HepG2 (cell line): ENCODE measurements around the gene SND1. TPM values are rescaled to one million over a fixed set of nuclear protein-coding genes. Genes with fewer than 3 reads are reported as not detected.

Experiments used
- ATAC-seq: fragments of 200-7000 bp; cut with Tn5 transposase; 3 replicates; pipeline ENCODE4 v1.9.1; 2020; ENCODE audit warnings: mild to moderate bottlenecking, moderate library complexity
- BruUV-seq: library from RNA; stranded (reverse); fragments of 400-500 nt; replicated peaks from 2 replicates; lab custom pipeline; 2021; lab: Mats Ljungman, UMichigan
- CTCF ChIA-PET: fragments of 300-600 bp; formaldehyde crosslinking; extraction: SDS; loops from one replicate; lab custom pipeline; 2021; ENCODE audit warnings: low total read pairs, inconsistent platforms, low intra/inter-chr PET ratio; lab: Yijun Ruan, JAX
- POLR2A ChIA-PET: fragments of 350-600 bp; sonication (Branson Sonifier 250); formaldehyde crosslinking; loops from one replicate; lab custom pipeline; 2020; ENCODE audit warnings: antibody characterized with exemption, inconsistent platforms; lab: Yijun Ruan, JAX
- DNase-seq: peaks from one replicate; pipeline ENCODE4 v3.0.0-alpha.2; 2015; ENCODE audit warnings: low spot score
- FAIRE-seq: peaks from 3 replicates; lab custom pipeline; 2011; peaks lifted over from hg19 to GRCh38; lab: Jason Lieb, UNC
- H2AFZ ChIP-seq: one replicate; pipeline ENCODE4 v1.6.1; 2011; ENCODE audit warnings: low read length, inconsistent platforms
- H3K27ac ChIP-seq: fragments of 300-600 bp; 3 replicates; pipeline ENCODE4 v1.8.0; 2011; ENCODE audit warnings: mixed run types, mild to moderate bottlenecking, mixed read lengths, low read length, inconsistent platforms; ENCODE audit not compliant: insufficient read depth; ENCODE audit errors: extremely low read length
- H3K27me3 ChIP-seq, 2 experiments: fragments of 200-600 bp in 1 of 2; 2 replicates in 1 of 2; 3 replicates in 1 of 2; pipeline versions ENCODE4 v1.6.0 to v1.8.0; 2011; ENCODE audit warnings: low read length in 2 of 2, mild to moderate bottlenecking in 2 of 2, moderate library complexity in 2 of 2, inconsistent platforms in 1 of 2; ENCODE audit not compliant: insufficient read depth in 2 of 2, control insufficient read depth in 1 of 2
- H3K36me3 ChIP-seq, 2 experiments: fragments of 200-600 bp in 1 of 2; replicated peaks in 1 of 2; 2 replicates in 1 of 2; 3 replicates in 1 of 2; pipeline versions ENCODE4 v1.5.1 to v1.8.0; 2011; ENCODE audit warnings: low read length in 2 of 2, inconsistent platforms in 1 of 2; ENCODE audit not compliant: insufficient read depth in 2 of 2, control insufficient read depth in 1 of 2
- H3K4me1 ChIP-seq: 2 replicates; pipeline ENCODE4 v1.5.1; 2012; ENCODE audit warnings: low read length, inconsistent platforms; ENCODE audit not compliant: insufficient read depth
- H3K4me2 ChIP-seq: 2 replicates; pipeline ENCODE4 v1.6.0; 2011; ENCODE audit warnings: low read depth, low read length, inconsistent platforms
- H3K4me3 ChIP-seq, 3 experiments: fragments of 200-600 bp in 1 of 3; sonication (generic), shearing (Covaris generic) in 1 of 3; replicated peaks in 1 of 3; 2 replicates each; pipeline ENCODE4 v1.5.1; 2011 to 2016; ENCODE audit warnings: low read length in 3 of 3, inconsistent platforms in 2 of 3, low read depth in 2 of 3, mild to moderate bottlenecking in 2 of 3, control low read depth in 1 of 3, mixed read lengths in 1 of 3; ENCODE audit not compliant: insufficient read depth in 1 of 3
- H3K79me2 ChIP-seq: one replicate; pipeline ENCODE4 v1.6.1; 2011; ENCODE audit warnings: low read length, inconsistent platforms; ENCODE audit not compliant: insufficient read depth
- H3K9ac ChIP-seq: 2 replicates; pipeline ENCODE4 v1.6.0; 2011; ENCODE audit warnings: mild to moderate bottlenecking, low read depth, low read length, inconsistent platforms; ENCODE audit not compliant: insufficient read depth
- H3K9me3 ChIP-seq: 2 replicates; pipeline ENCODE4 v1.5.1; 2012; ENCODE audit warnings: mild to moderate bottlenecking, low read length
- H4K20me1 ChIP-seq: 2 replicates; pipeline ENCODE4 v1.6.0; 2011; ENCODE audit warnings: inconsistent platforms, mild to moderate bottlenecking, low read length, moderate library complexity; ENCODE audit not compliant: insufficient read depth
- ATF7 ChIP-seq, 2 experiments: fragments of 450-650 bp in 1 of 2; sonication (generic) in 1 of 2; formaldehyde crosslinking in 1 of 2; IDR thresholded peaks; 2 replicates each; pipeline versions ENCODE4 v1.4.0 to v1.6.1; 2016 to 2020; ENCODE audit warnings: antibody characterized with exemption in 1 of 2, mild to moderate bottlenecking in 1 of 2, missing genetic modification reagents in 1 of 2
- CENPT ChIP-seq: sonication (generic); formaldehyde crosslinking; IDR thresholded peaks from 2 replicates; pipeline ENCODE4 v1.8.0; 2022; ENCODE audit warnings: low read depth, mild to moderate bottlenecking, moderate library complexity, missing genetic modification reagents
- CERS6 ChIP-seq: sonication (generic); formaldehyde crosslinking; IDR thresholded peaks from 2 replicates; pipeline ENCODE4 v1.5.0; 2020; ENCODE audit warnings: missing genetic modification reagents
- ELF1 ChIP-seq: sonication (generic); formaldehyde crosslinking; IDR thresholded peaks from 2 replicates; pipeline ENCODE4 v1.4.0; 2020; ENCODE audit warnings: missing genetic modification reagents
- EP300 ChIP-seq, 3 experiments: sonication (generic) in 1 of 3; formaldehyde crosslinking in 1 of 3; IDR thresholded peaks; 2 replicates each; pipeline versions ENCODE4 v1.5.1 to v1.6.1; 2011 to 2020; ENCODE audit warnings: low read depth in 2 of 3, low read length in 2 of 3, borderline replicate concordance in 1 of 3, improper control_type of control experiment in 1 of 3, mild to moderate bottlenecking in 1 of 3, missing genetic modification reagents in 1 of 3, moderate library complexity in 1 of 3
- FLYWCH1 ChIP-seq: sonication (generic); formaldehyde crosslinking; IDR thresholded peaks from 2 replicates; pipeline ENCODE4 v1.8.1; 2023; ENCODE audit warnings: mild to moderate bottlenecking, missing genetic modification reagents
- HMG20B ChIP-seq: conservative IDR thresholded peaks from 2 replicates; pipeline ENCODE4 v1.6.1; 2016; ENCODE audit warnings: missing genetic modification reagents, missing compliant biosample characterization
- KLF13 ChIP-seq: sonication (generic); formaldehyde crosslinking; IDR thresholded peaks from 2 replicates; pipeline ENCODE4 v1.4.0; 2020; ENCODE audit warnings: mild to moderate bottlenecking, missing genetic modification reagents
- NR2C2 ChIP-seq: sonication (generic); formaldehyde crosslinking; IDR thresholded peaks from 2 replicates; pipeline ENCODE4 v1.4.0; 2020; ENCODE audit warnings: missing genetic modification reagents, mild to moderate bottlenecking, moderate library complexity, borderline replicate concordance
- PAF1 ChIP-seq: IDR thresholded peaks from 2 replicates; pipeline ENCODE4 v1.6.1; 2016; ENCODE audit warnings: missing genetic modification reagents, missing compliant biosample characterization
- POGZ ChIP-seq: sonication (generic); formaldehyde crosslinking; IDR thresholded peaks from 2 replicates; pipeline ENCODE4 v1.4.0; 2020; ENCODE audit warnings: mild to moderate bottlenecking, missing genetic modification reagents
- PRMT3 ChIP-seq: sonication (generic); formaldehyde crosslinking; IDR thresholded peaks from 2 replicates; pipeline ENCODE4 v1.8.1; 2022; ENCODE audit warnings: low read depth, mild to moderate bottlenecking, moderate library complexity, missing genetic modification reagents, borderline replicate concordance
- RFX3 ChIP-seq: IDR thresholded peaks from 2 replicates; pipeline ENCODE4 v1.6.1; 2016; ENCODE audit warnings: missing biosample characterization, missing genetic modification reagents
- SRF ChIP-seq: IDR thresholded peaks from 2 replicates; pipeline ENCODE4 v1.6.1; 2011; ENCODE audit warnings: mild to moderate bottlenecking, low read depth, low read length, moderate library complexity
- TEAD2 ChIP-seq: sonication (generic); formaldehyde crosslinking; IDR thresholded peaks from 2 replicates; pipeline ENCODE4 v1.9.0; 2021; ENCODE audit warnings: missing genetic modification reagents
- ZBTB34 ChIP-seq: sonication (generic); formaldehyde crosslinking; IDR thresholded peaks from 2 replicates; pipeline ENCODE4 v1.8.0; 2022; ENCODE audit warnings: mild to moderate bottlenecking, missing genetic modification reagents
- ZC3H4 ChIP-seq: sonication (generic); formaldehyde crosslinking; IDR thresholded peaks from 2 replicates; pipeline ENCODE4 v1.4.0; 2020; ENCODE audit warnings: missing genetic modification reagents, borderline replicate concordance
- ZNF274 ChIP-seq: sonication (generic); formaldehyde crosslinking; IDR thresholded peaks from 2 replicates; pipeline ENCODE4 v1.5.1; 2020; ENCODE audit warnings: mild to moderate bottlenecking, missing genetic modification reagents
- ZNF317 ChIP-seq: sonication (generic); formaldehyde crosslinking; IDR thresholded peaks from 2 replicates; pipeline ENCODE4 v1.5.0; 2020; ENCODE audit warnings: mild to moderate bottlenecking, missing genetic modification reagents
- ZNF597 ChIP-seq: sonication (generic); formaldehyde crosslinking; IDR thresholded peaks from 2 replicates; pipeline ENCODE4 v1.5.0; 2020; ENCODE audit warnings: missing genetic modification reagents
- WGBS: methylation state at CpG from one replicate; pipeline ENCODE4 v1.1.6; 2017; ENCODE audit warnings: low lambda C conversion rate; 5-methylcytosine and 5-hydroxymethylcytosine counted together
- in situ Hi-C: cut with HindIII; loops from 2 replicates; pipeline ENCODE4 v1.10.0; 2017; ENCODE audit warnings: low pct_unique_long_range_greater_than_20kb; ENCODE audit not compliant: extremely low pct_ligation_motif_present
- intact Hi-C: fragments of 100-400 bp; cut with micrococcal nuclease; formaldehyde crosslinking; loops from one replicate; pipeline ENCODE4 v1.10.0; 2022; ENCODE audit not compliant: unreplicated experiment
- polyA plus RNA-seq, 8 experiments: library from polyadenylated mRNA; depleted of rRNA in 3 of 8; stranded (reverse) in 7 of 8; unstranded in 1 of 8; fragments of >200 nt; fragmentation: Illumina TruSeq in 4 of 8; extraction: Trizol in 4 of 8; gene quantifications; 2 replicates each; pipeline versions ENCODE4 v1.2.1 to v1.2.3, GENCODE V29; 2011 to 2016; ENCODE audit warnings: low read depth in 4 of 8, missing spikeins in 1 of 8, mixed read lengths in 1 of 8; ENCODE audit not compliant: insufficient read depth in 1 of 8
- total RNA-seq, 5 experiments: library from RNA; depleted of rRNA; stranded (reverse); fragments of >200 nt; fragmentation: Illumina TruSeq; extraction: Trizol; gene quantifications; 2 replicates each; pipeline ENCODE4 v1.2.3, GENCODE V29; 2016; ENCODE audit warnings: low read depth in 1 of 5

Gene SND1
- total and polyA plus RNA-seq, 2 of the 13 experiments (the other 11 are each of a cell fraction or from before 2014, with no cell fraction given), result 110 to 182 TPM

GRCh38 chr7:127928852-127929251, 276.9 kb downstream of the SND1 start:
- no peak overlapping the region for H2AFZ ChIP-seq
- no peaks in the 10 kb centered on the region for H3K4me1 ChIP-seq
- no peaks in the 10 kb centered on the region for H3K27me3 ChIP-seq
- 94% methylated on average over 6 of the region's 6 CpGs for WGBS
- no peak for FAIRE-seq
- H3K79me2 ChIP-seq, result peaks cover 3% of the 10 kb centered on the region
- BruUV-seq, result no TSS peak
- H4K20me1 ChIP-seq, result peaks cover 8% of the 10 kb centered on the region; the same call in 1 of the 2 replicates
- TF ChIP-seq FLYWCH1 (CRISPR knock-in tag), result no peak
- TF ChIP-seq ZC3H4 (CRISPR knock-in tag), result no peak
- TF ChIP-seq CENPT (CRISPR knock-in tag), result no peak
- no peak for TF ChIP-seq SRF
- TF ChIP-seq CERS6 (CRISPR knock-in tag), result no peak
- TF ChIP-seq ATF7 (IDR thresholded peaks at IDR 0.05), result no peak
- no peak for TF ChIP-seq ATF7 (CRISPR knock-in tag; IDR thresholded peaks at IDR 0.05)
- no peak for TF ChIP-seq RFX3
- no peak for TF ChIP-seq EP300 (IDR thresholded peaks at IDR 0.05; ENCODE audit: low read depth in 2 of 2, low read length in 2 of 2)
- TF ChIP-seq EP300 (CRISPR knock-in tag; IDR thresholded peaks at IDR 0.05; ENCODE audit: borderline replicate concordance), result no peak
- TF ChIP-seq PAF1 (CRISPR knock-in tag), result no peak
- no peak for TF ChIP-seq HMG20B
- no peak for TF ChIP-seq ZBTB34 (CRISPR knock-in tag)
- TF ChIP-seq ZNF274 (CRISPR knock-in tag), result no peak
- TF ChIP-seq PRMT3 (CRISPR knock-in tag), result no peak
- TF ChIP-seq POGZ (CRISPR knock-in tag), result no peak
- TF ChIP-seq TEAD2 (CRISPR knock-in tag), result no peak
- TF ChIP-seq ELF1 (CRISPR knock-in tag), result no peak
- no peak for TF ChIP-seq NR2C2 (CRISPR knock-in tag)
- no peak for TF ChIP-seq KLF13
- TF ChIP-seq ZNF317 (CRISPR knock-in tag), result no peak
- TF ChIP-seq ZNF597 (CRISPR knock-in tag), result no peak
- intact Hi-C loops (no loop called here), in situ Hi-C loops (no loop called here)
- H3K27ac ChIP-seq, result no peak overlapping the region
- no peak for ATAC-seq
- ChIA-PET POLR2A (no interaction called here), CTCF (no interaction called here)
- no peaks in the 10 kb centered on the region for H3K9me3 ChIP-seq
- H3K36me3 ChIP-seq, result peaks cover 15 to 56% of the 10 kb centered on the region in 2 experiments
- H3K4me3 ChIP-seq, result no peak overlapping the region
- H3K4me2 ChIP-seq, result no peak overlapping the region
- H3K9ac ChIP-seq, result no peak overlapping the region
- no peak for DNase-seq
